K562 (cell line): ENCODE measurements around the gene SLC34A3. TPM values are rescaled to one million over a fixed set of nuclear protein-coding genes. Genes with fewer than 3 reads are reported as not detected.

Source experiments
- BCL6 ChIP-seq: fragments of 250-450 bp; sonication (Bioruptor Pico); IDR thresholded peaks from 2 replicates; pipeline ENCODE4 v1.4.0; 2020
- BMI1 ChIP-seq: fragments of 150-350 bp; IDR thresholded peaks from 2 replicates; pipeline ENCODE4 v1.6.1; 2014; ENCODE audit warnings: low read length
- CEBPB ChIP-seq: fragments of 450-650 bp; IDR thresholded peaks from 2 replicates; pipeline ENCODE4 v1.6.1; 2016; ENCODE audit warnings: missing genetic modification characterization, missing compliant biosample characterization
- DPF2 ChIP-seq: fragments of 450-650 bp; IDR thresholded peaks from 2 replicates; pipeline ENCODE4 v1.6.1; 2016
- ETV6 ChIP-seq, 3 experiments: fragments of 150-350 bp in 1 of 3; sonication (generic) in 1 of 3; formaldehyde crosslinking in 1 of 3; IDR thresholded peaks; 2 replicates each; pipeline versions ENCODE4 v1.6.1 to v1.8.0; 2014 to 2022; ENCODE audit warnings: borderline replicate concordance in 2 of 3, low read depth in 2 of 3, antibody characterized with exemption in 1 of 3, low read length in 1 of 3, mild to moderate bottlenecking in 1 of 3, missing genetic modification reagents in 1 of 3
- FOXA3 ChIP-seq, 2 experiments: fragments of 450-650 bp in 1 of 2; sonication (generic) in 1 of 2; formaldehyde crosslinking; IDR thresholded peaks in 1 of 2; conservative IDR thresholded peaks in 1 of 2; 2 replicates each; pipeline versions ENCODE4 v1.4.0 to v1.8.0; 2020 to 2022; ENCODE audit warnings: mild to moderate bottlenecking in 2 of 2, missing genetic modification reagents in 1 of 2
- HCFC1 ChIP-seq: IDR thresholded peaks from 2 replicates; pipeline ENCODE4 v1.6.1; 2012; ENCODE audit warnings: low read depth, low read length, improper control_type of control experiment
- IFI16 ChIP-seq: fragments of 250-450 bp; sonication (Bioruptor Pico); IDR thresholded peaks from 2 replicates; pipeline ENCODE4 v2.1.2; 2022; ENCODE audit warnings: mild to moderate bottlenecking, inconsistent platforms
- KLF13 ChIP-seq: fragments of 450-650 bp; IDR thresholded peaks from 2 replicates; pipeline ENCODE4 v1.6.1; 2016; ENCODE audit warnings: missing genetic modification characterization, low read depth, mild to moderate bottlenecking, missing compliant biosample characterization, moderate library complexity, borderline replicate concordance
- L3MBTL2 ChIP-seq: fragments of 450-650 bp; IDR thresholded peaks from 2 replicates; pipeline ENCODE4 v1.6.1; 2016; ENCODE audit warnings: mild to moderate bottlenecking, moderate library complexity
- LEF1 ChIP-seq: fragments of 450-650 bp; IDR thresholded peaks from 2 replicates; pipeline ENCODE4 v1.6.1; 2016; ENCODE audit warnings: mild to moderate bottlenecking
- MCM2 ChIP-seq: fragments of 450-650 bp; IDR thresholded peaks from 2 replicates; pipeline ENCODE4 v1.6.1; 2017; ENCODE audit warnings: low read depth, mild to moderate bottlenecking
- RBFOX2 ChIP-seq: fragments of 200-400 bp; formaldehyde crosslinking; IDR thresholded peaks from 2 replicates; pipeline ENCODE4 v1.6.1; 2017; ENCODE audit warnings: low read depth, mild to moderate bottlenecking, low read length, moderate library complexity
- RBM14 ChIP-seq: fragments of 200-400 bp; formaldehyde crosslinking; IDR thresholded peaks from 2 replicates; pipeline ENCODE4 v1.6.1; 2018; ENCODE audit warnings: low read depth, mild to moderate bottlenecking, low read length, moderate library complexity, borderline replicate concordance; ENCODE audit not compliant: insufficient read depth
- RFX5 ChIP-seq: IDR thresholded peaks from 2 replicates; pipeline ENCODE4 v1.6.1; 2011; ENCODE audit warnings: low read depth, mild to moderate bottlenecking, improper control_type of control experiment, low read length
- SAFB ChIP-seq: fragments of 200-400 bp; formaldehyde crosslinking; IDR thresholded peaks from 2 replicates; pipeline ENCODE4 v1.6.1; 2017; ENCODE audit warnings: low read depth, low read length, borderline replicate concordance
- TBL1XR1 ChIP-seq, 2 experiments: IDR thresholded peaks; 2 replicates each; pipeline ENCODE4 v1.6.1; 2012; ENCODE audit warnings: improper control_type of control experiment in 2 of 2, low read length in 2 of 2, mild to moderate bottlenecking in 1 of 2
- U2AF2 ChIP-seq: fragments of 200-400 bp; formaldehyde crosslinking; optimal IDR thresholded peaks from 2 replicates; pipeline ENCODE3; 2017; ENCODE audit warnings: low read depth, mild to moderate bottlenecking, low read length
- ZBED1 ChIP-seq: IDR thresholded peaks from 2 replicates; pipeline ENCODE4 v1.6.1; 2014
- ZC3H8 ChIP-seq: fragments of 450-650 bp; IDR thresholded peaks from 2 replicates; pipeline ENCODE4 v1.6.1; 2017
- ZNF121 ChIP-seq: sonication (generic); formaldehyde crosslinking; conservative IDR thresholded peaks from 2 replicates; pipeline ENCODE4 v1.8.0; 2022; ENCODE audit warnings: missing genetic modification reagents
- ZNF444 ChIP-seq: fragments of 250-450 bp; sonication (Bioruptor Pico); IDR thresholded peaks from 2 replicates; pipeline ENCODE4 v1.4.0; 2020; ENCODE audit warnings: mild to moderate bottlenecking, moderate library complexity
- ZNF695 ChIP-seq: fragments of 450-650 bp; formaldehyde crosslinking; IDR thresholded peaks from 2 replicates; pipeline ENCODE4 v1.4.0; 2020; ENCODE audit warnings: mild to moderate bottlenecking, moderate library complexity
- ZNF75A ChIP-seq: fragments of 450-650 bp; formaldehyde crosslinking; IDR thresholded peaks from 2 replicates; pipeline ENCODE4 v1.4.0; 2020; ENCODE audit warnings: mild to moderate bottlenecking
- polyA plus RNA-seq, 8 experiments: library from polyadenylated mRNA; depleted of rRNA in 4 of 8; stranded (reverse) in 5 of 8; unstranded in 3 of 8; fragments of >200 nt; fragmentation: Nextera tagmentation in 2 of 8; fragmentation: Illumina TruSeq in 1 of 8; extraction: Ambion mirVana in 2 of 8; extraction: Trizol in 1 of 8; gene quantifications; 2 replicates each; pipeline versions ENCODE4 v1.2.1 to v1.2.3, GENCODE V29; 2011 to 2014; ENCODE audit warnings: inconsistent platforms in 1 of 8, missing spikeins in 1 of 8
- total RNA-seq, 7 experiments: library from RNA; depleted of rRNA in 6 of 7; stranded (reverse); fragments of >200 nt in 6 of 7; fragmentation: Illumina TruSeq in 2 of 7; extraction: Trizol in 2 of 7; gene quantifications; 2 replicates each; pipeline versions ENCODE4 v1.2.1 to v1.2.3, GENCODE V29; 2011 to 2021; ENCODE audit warnings: low replicate concordance in 1 of 7
- TF ChIP-seq, protein P1 (sequence below): fragments of 450-650 bp; IDR thresholded peaks from 2 replicates; pipeline ENCODE4 v1.6.1; 2017; ENCODE audit warnings: mild to moderate bottlenecking, moderate library complexity
- TF ChIP-seq, protein P2 (sequence below): fragments of 200-800 bp; sonication (Bioruptor generic); IDR thresholded peaks from 2 replicates; pipeline ENCODE4 v1.6.1; 2017; ENCODE audit warnings: missing genetic modification characterization, missing compliant biosample characterization

SLC34A3 gene
- total and polyA plus RNA-seq, 9 of the 15 experiments (the other 6 are each of a cell fraction or from before 2014, with no cell fraction given) = not detected

DNA sequence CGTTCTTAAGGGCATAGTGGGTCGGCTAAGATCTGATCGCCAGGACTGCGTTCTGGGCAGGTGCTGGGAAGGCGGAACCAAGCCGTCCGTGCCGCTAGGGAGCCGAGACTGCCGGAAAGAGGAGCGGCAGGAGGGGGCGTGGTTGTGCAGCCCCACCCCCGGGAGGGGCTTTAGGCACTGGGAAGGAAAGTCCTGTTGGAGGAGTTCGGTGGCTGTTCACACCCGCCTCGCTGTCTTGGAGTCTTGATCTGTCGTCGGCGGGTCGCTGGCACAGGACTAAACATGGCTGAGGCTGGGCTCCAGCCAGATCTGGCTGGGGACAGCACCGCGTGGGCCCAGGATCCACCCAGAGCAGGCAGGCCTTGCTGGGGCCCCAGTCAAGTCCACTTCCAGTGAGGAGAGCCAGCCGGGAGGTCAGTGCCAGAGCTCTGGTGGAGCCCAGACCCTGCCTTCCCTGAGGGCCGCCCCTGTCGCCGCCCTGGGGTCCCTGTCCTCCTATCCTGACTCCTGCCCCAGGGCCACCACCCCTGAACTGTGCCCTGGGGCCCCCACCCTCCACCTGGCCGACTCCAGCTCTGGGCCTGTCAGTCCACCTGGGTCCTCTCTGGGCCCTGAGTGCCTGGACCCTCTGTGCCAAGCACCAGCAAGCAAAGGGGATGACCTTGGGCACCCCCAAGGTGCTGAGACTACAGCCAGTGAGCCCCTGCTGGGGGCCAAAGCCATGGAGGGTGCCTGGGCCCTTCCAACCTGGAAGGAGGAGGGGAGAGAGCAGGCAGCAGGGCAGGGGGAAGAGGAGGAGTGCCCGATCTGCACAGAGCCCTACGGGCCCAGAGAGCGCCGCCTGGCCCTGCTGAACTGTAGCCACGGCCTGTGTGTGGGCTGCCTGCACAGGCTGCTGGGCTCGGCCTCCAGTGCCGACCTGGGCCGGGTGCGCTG, 13.2 kb upstream of the SLC34A3 start (continued):
- TF ChIP-seq ZNF444 = no peak
- no peak for TF ChIP-seq DPF2
- no peak for TF ChIP-seq ZNF75A (CRISPR knock-in tag)
- TF ChIP-seq IFI16 (CRISPR knock-in tag) = no peak
- no peak for TF ChIP-seq ZC3H8
- no peak for TF ChIP-seq ZNF121
- no peak for TF ChIP-seq ETV6 (IDR thresholded peaks at IDR 0.05; ENCODE audit: borderline replicate concordance in 1 of 2, low read depth in 2 of 2, low read length in 1 of 2)
- no peak for TF ChIP-seq ETV6 (CRISPR knock-in tag; IDR thresholded peaks at IDR 0.05; ENCODE audit: borderline replicate concordance)
- no peak for TF ChIP-seq ZNF695 (CRISPR knock-in tag)
- TF ChIP-seq HCFC1 = 0 out of 2 replicates have a peak, but pooled peaks have one; percentile 23
- no peak for TF ChIP-seq U2AF2
- no peak for TF ChIP-seq LEF1
- TF ChIP-seq ZBED1 = no peak
- TF ChIP-seq FOXA3 (CRISPR knock-in tag; conservative IDR thresholded peaks at IDR 0.05 in 1 of 2, IDR thresholded peaks at IDR 0.05 in 1 of 2) = no peak
- no peak for TF ChIP-seq BCL6 (CRISPR knock-in tag)
- TF ChIP-seq, protein P1, sequence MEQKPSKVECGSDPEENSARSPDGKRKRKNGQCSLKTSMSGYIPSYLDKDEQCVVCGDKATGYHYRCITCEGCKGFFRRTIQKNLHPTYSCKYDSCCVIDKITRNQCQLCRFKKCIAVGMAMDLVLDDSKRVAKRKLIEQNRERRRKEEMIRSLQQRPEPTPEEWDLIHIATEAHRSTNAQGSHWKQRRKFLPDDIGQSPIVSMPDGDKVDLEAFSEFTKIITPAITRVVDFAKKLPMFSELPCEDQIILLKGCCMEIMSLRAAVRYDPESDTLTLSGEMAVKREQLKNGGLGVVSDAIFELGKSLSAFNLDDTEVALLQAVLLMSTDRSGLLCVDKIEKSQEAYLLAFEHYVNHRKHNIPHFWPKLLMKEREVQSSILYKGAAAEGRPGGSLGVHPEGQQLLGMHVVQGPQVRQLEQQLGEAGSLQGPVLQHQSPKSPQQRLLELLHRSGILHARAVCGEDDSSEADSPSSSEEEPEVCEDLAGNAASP = no peak
- no peak for TF ChIP-seq RFX5
- peak; percentile 74 for TF ChIP-seq RBFOX2
- TF ChIP-seq KLF13 (tag) = peak; percentile 91
- TF ChIP-seq MCM2 = no peak
- TF ChIP-seq TBL1XR1 (IDR thresholded peaks at IDR 0.05; ENCODE audit: low read length in 2 of 2) = no peak
- TF ChIP-seq, protein P2, sequence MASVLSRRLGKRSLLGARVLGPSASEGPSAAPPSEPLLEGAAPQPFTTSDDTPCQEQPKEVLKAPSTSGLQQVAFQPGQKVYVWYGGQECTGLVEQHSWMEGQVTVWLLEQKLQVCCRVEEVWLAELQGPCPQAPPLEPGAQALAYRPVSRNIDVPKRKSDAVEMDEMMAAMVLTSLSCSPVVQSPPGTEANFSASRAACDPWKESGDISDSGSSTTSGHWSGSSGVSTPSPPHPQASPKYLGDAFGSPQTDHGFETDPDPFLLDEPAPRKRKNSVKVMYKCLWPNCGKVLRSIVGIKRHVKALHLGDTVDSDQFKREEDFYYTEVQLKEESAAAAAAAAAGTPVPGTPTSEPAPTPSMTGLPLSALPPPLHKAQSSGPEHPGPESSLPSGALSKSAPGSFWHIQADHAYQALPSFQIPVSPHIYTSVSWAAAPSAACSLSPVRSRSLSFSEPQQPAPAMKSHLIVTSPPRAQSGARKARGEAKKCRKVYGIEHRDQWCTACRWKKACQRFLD (CRISPR knock-in tag) = no peak
- peak; percentile 70; the same call in 1 of the 2 replicates for TF ChIP-seq L3MBTL2
- TF ChIP-seq BMI1 = no peak
- TF ChIP-seq SAFB = no peak
- TF ChIP-seq RBM14 = no peak
- TF ChIP-seq CEBPB (tag) = no peak
